Stimulated activated naive CD8-positive, alpha-beta T cell treated with anti-CD3 and anti-CD28 coated beads, Interleukin-15, amount 100 ng/mL, for 72 hours (primary cell): ENCODE data around the gene MPI.
A peak's percentile ranks its signal among the peaks of the same experiment; 100 is the strongest.

Experiments
- ATAC-seq: fragments of 150-1000 bp; cut with Tn5 transposase; 2 replicates; pipeline ENCODE4 v1.10.0; 2021; ENCODE audit warnings: mild to moderate bottlenecking, moderate library complexity
- DNase-seq, 2 donors: peaks; one replicate each; pipeline ENCODE4 v3.0.0; 2021 to 2022
- H3K27ac Mint-ChIP-seq, 2 donors: one replicate each; pipeline ENCODE4 v1.8.0; 2022; ENCODE audit warnings: mild to moderate bottlenecking in 2 of 2, mixed read lengths in 2 of 2, moderate library complexity in 2 of 2
- H3K27me3 Mint-ChIP-seq: one replicate; pipeline ENCODE4 v1.8.0; 2022; ENCODE audit warnings: mixed read lengths
- H3K4me1 Mint-ChIP-seq: one replicate; pipeline ENCODE4 v1.8.0; 2022; ENCODE audit warnings: mild to moderate bottlenecking, mixed read lengths
- H3K4me3 Mint-ChIP-seq, 2 donors: one replicate each; pipeline ENCODE4 v1.8.0; 2022; ENCODE audit warnings: mild to moderate bottlenecking in 2 of 2, mixed read lengths in 2 of 2, moderate library complexity in 1 of 2
- H3K9me3 Mint-ChIP-seq, 2 donors: one replicate each; pipeline ENCODE4 v1.8.0; 2022; ENCODE audit warnings: mixed read lengths in 2 of 2

MPI gene

DNA sequence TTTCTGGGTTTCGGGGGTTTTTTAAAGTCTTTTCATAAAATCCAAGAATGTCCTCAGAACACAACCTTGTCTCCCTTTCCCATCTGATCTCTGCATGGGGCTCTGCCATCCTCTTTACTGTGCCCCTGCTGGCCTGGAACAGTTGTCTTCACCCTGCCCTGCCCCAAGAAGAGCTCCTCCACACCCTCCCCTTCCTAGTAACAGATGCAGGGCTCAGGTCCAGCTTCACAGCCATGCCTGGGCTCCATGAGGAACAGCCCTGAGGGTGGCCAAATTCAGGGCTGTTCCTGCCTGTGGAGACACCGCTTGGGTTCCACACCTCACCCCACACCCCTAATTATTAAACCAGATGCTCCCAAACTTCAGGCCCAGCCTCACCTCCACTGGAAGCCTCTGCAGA lies 34.0 kb upstream of the MPI start:
- Mint-ChIP-seq H3K4me1 (peaks cover 40% of the 10 kb centered on the region), H3K27ac (peak overlapping the region; percentile 61 to 63), H3K9me3 (no peaks in the 10 kb centered on the region), H3K4me3 (no peak overlapping the region), H3K27me3 (no peaks in the 10 kb centered on the region)
- ATAC-seq (no peak), DNase-seq (no peak)

DNA sequence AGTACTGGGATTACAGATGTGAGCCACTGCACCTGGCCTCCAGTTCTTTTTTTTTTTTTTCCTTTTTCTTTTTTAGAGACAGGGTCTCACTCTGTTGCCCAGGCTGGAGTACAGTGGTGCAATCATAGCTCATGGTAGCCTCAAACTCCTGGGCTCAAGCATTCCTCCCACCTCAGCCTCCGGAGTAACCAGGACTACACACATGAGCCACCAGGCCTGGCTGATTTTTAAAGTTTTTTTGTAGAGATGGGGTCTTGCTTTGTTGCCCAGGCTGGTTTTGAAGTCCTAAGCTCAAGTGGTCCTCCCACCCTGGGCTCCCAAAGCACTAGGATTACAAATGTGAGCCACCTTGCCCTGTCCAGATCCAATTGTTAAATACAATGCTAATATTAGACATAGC lies 33.3 kb upstream of the MPI start:
- Mint-ChIP-seq H3K4me3 (no peak overlapping the region), H3K9me3 (no peaks in the 10 kb centered on the region), H3K27ac (peak overlapping the region in 1 of 2 donors; percentile 57), H3K4me1 (peaks cover 40% of the 10 kb centered on the region), H3K27me3 (no peaks in the 10 kb centered on the region)
- DNase-seq (no peak), ATAC-seq (no peak)

DNA sequence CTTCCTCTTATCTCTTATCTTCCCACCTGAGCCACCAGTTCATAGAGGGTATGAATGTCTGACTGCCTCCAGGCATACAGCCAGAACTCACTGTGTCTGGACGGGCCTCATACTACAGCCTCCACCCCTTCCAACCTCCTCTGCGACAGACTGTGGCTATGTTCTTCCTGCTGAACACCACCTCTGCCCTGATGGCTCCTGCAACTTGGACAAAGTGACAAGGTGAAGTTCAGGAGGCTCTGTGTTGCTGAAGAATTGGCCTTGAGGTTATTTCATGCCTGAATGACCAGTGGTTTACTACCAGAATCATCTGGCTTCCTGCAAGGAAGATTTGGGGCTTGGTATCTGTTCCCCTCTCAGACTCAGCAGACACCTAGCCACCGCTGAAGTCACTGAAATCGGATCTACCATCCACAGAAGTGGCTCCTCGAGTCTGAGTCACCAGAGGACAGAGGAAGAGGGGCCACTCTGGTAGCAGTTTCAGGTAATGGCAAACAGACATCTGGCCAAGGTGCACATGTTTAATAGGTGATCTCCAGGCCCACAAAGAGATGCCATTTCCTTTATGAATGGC lies 32.7 kb upstream of the MPI start:
- Mint-ChIP-seq H3K4me3 (no peak overlapping the region), H3K27ac (peak overlapping the region in 1 of 2 donors; percentile 77), H3K27me3 (no peaks in the 10 kb centered on the region), H3K9me3 (no peaks in the 10 kb centered on the region), H3K4me1 (peaks cover 40% of the 10 kb centered on the region)
- peak; percentile 19 for ATAC-seq
- DNase-seq, result no peak

DNA sequence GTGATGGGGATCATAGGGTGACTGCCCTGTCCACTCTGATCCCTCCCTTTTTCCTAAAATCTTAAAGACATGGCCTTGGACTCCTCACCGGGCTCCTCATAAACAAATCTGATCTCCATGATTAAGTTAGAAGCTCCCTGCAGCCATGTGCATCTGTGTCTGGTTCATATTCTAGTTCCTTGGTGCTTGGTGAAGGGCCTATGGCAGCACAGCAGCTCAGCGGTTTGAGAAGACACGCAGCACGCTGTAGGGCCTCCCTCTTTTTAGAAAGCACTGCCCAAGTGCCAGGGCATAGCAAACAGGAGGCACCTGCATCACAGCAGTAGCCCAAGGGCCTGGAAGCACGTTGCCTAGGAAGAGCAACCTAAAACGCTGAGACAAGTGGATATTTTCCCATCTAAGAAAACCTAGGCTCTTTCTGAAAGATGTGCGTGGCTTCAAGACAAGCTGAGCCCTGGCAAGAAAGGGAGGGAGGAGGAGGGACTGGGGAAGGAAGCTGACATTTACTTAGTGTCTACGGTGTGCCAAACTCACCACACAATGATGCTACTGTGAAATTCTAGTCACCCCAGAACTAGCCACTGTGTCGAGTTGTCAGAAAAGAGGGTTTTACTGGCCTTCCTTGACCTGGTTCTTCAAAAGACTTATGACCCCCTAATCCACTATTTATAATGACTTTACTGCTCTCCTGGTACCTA lies 32.0 kb upstream of the MPI start:
- Mint-ChIP-seq H3K27ac (peak overlapping the region in 1 of 2 donors; percentile 82), H3K4me3 (peak overlapping the region in 1 of 2 donors; percentile 39), H3K4me1 (peaks cover 40% of the 10 kb centered on the region), H3K27me3 (no peaks in the 10 kb centered on the region), H3K9me3 (no peaks in the 10 kb centered on the region)
- ATAC-seq (peak; percentile 87), DNase-seq (no peak)

DNA sequence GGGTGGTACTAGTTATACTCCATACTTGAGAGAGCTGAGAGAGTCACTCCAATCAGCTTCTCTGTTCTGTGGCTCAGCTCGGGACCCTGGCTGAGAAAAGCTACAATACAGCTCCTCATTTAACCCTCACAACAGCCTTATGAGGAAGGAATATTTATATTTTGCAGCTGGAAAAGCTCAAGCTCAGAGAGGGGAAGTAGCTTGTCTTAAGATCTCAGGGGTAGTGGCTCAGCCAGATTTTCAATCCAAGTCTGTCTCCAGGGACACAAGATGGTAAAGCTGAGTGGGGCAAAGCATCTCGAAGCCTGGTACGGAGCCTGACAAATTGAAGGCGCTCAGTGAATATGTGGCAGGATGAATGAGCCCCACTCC lies 31.5 kb upstream of the MPI start:
- ATAC-seq (peak; percentile 37), DNase-seq (no peak)
- no peaks in the 10 kb centered on the region for H3K9me3 Mint-ChIP-seq
- no peaks in the 10 kb centered on the region for H3K27me3 Mint-ChIP-seq
- H3K27ac Mint-ChIP-seq, result peak overlapping the region in 1 of 2 donors; percentile 82
- H3K4me1 Mint-ChIP-seq, result peaks cover 42% of the 10 kb centered on the region
- H3K4me3 Mint-ChIP-seq, result peak overlapping the region; percentile 19 to 21

DNA sequence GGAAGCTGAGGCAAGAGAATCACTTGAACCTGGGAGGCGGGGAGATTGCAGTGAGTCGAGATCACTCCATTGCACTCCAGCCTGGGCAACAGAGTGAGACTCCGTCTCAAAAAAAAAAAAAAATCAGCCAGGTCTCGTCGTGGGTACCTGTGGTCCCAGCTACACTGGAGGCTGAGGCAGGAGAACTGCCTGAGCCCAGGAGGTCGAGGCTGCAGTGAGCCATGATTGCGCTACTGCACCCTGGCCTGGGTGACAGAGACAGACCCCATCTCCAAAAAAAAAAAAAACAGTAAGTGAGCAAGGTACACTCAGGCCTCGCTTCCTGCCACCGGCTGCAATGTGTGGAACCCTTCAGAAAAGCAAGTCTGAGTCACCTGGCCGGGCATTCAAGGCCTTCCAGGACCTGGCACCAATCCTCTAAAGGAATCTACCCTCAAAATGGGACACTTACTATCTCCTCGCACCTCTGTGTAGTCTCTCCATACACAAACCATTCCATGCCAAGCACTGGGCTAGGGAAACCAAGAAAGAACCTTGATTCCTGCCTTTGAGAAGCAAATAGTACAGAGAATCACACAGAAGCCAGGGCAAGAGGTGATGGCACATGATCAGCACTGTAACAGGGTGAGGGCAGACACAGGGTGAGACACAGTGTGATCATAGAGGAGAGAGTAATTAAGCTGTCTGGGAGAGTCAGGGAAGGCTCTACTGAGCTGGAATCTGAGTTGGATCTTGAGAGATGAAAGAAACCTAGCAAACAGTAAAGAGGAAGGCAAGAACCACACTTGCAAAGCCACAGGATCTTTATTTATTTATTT lies 26.4 kb upstream of the MPI start:
- DNase-seq, result no peak

GRCh38 chr15:74864296-74864695 lies 25.5 kb upstream of the MPI start:
- H3K4me3 Mint-ChIP-seq, result no peak overlapping the region
- ATAC-seq (no peak), DNase-seq (no peak)
- H3K27me3 Mint-ChIP-seq, result no peaks in the 10 kb centered on the region
- no peaks in the 10 kb centered on the region for H3K9me3 Mint-ChIP-seq
- H3K4me1 Mint-ChIP-seq, result peaks cover 66% of the 10 kb centered on the region
- H3K27ac Mint-ChIP-seq, result no peak overlapping the region

More for the DNA sequence above, 26.4 kb upstream of the MPI start:
- no peaks in the 10 kb centered on the region for H3K9me3 Mint-ChIP-seq
- H3K4me1 Mint-ChIP-seq, result peaks cover 66% of the 10 kb centered on the region
- H3K27me3 Mint-ChIP-seq, result no peaks in the 10 kb centered on the region
- no peak overlapping the region for H3K4me3 Mint-ChIP-seq
- H3K27ac Mint-ChIP-seq, result peak overlapping the region in 1 of 2 donors; percentile 42
- ATAC-seq, result peak; percentile 77

GRCh38 chr15:74865316-74865715 lies 24.5 kb upstream of the MPI start:
- Mint-ChIP-seq H3K27me3 (no peaks in the 10 kb centered on the region), H3K4me3 (no peak overlapping the region), H3K9me3 (no peaks in the 10 kb centered on the region), H3K27ac (peak overlapping the region in 1 of 2 donors; percentile 87), H3K4me1 (peaks cover 68% of the 10 kb centered on the region)
- DNase-seq, result no peak
- ATAC-seq, result no peak

GRCh38 chr15:74866090-74866489 lies 23.8 kb upstream of the MPI start:
- H3K27me3 Mint-ChIP-seq, result no peaks in the 10 kb centered on the region
- DNase-seq (no peak), ATAC-seq (no peak)
- no peak overlapping the region for H3K27ac Mint-ChIP-seq
- H3K9me3 Mint-ChIP-seq, result no peaks in the 10 kb centered on the region
- H3K4me1 Mint-ChIP-seq, result peaks cover 76% of the 10 kb centered on the region
- H3K4me3 Mint-ChIP-seq, result no peak overlapping the region

DNA sequence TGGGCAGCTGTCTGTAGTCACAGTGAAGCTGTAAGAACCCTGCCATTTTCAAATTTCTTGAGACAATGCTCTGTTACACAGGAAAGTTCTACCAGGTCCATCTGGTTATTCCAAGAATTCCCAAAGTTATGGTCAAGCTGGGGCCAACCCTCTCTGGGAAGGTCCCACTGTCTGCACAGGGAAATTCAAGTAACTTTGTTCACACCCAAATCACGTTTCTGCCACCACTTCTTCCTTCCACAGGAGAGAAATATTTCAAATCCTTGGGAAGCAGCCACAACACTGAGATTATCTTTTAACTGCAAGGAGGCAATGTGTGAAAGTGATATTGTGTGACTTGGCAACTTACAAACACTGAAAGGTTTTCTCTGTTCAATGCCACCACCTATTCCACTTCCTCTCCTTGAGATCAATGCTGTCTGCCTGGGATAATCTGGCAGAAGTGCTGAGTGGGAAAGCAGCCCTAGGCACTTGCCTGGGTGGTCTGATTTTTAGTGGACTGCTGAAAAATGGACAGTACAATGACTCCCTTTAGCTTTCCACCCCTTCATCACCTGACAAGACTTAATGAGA lies 22.3 kb upstream of the MPI start:
- peak overlapping the region in 1 of 2 donors; percentile 48 for H3K27ac Mint-ChIP-seq

DNA sequence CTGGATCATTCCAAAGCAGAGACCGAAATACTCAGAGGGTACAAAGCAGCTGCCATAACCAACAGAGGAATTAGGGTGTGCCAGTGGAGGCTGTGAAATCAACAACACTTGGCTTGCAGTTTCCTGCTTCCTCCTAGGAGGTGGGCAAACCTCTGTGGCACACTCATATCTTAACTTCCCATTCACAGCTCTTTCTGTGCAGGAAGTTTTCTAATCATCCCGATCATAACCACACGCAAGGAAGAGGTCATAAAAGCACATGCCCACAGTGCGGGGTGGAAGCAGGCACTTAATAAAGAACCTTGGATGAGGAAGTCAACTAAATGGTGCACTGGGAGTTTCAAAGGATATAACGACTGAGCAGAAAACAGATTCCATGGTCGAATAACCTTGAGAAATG lies 21.8 kb upstream of the MPI start:
- Mint-ChIP-seq H3K27ac (peak overlapping the region in 1 of 2 donors; percentile 48), H3K4me3 (peak overlapping the region; percentile 6 to 52), H3K9me3 (no peaks in the 10 kb centered on the region), H3K4me1 (peaks cover 94% of the 10 kb centered on the region), H3K27me3 (no peaks in the 10 kb centered on the region)
- ATAC-seq (no peak), DNase-seq (no peak)

More for the DNA sequence above, 22.3 kb upstream of the MPI start:
- Mint-ChIP-seq H3K4me3 (peak overlapping the region; percentile 6 to 52), H3K4me1 (peaks cover 91% of the 10 kb centered on the region), H3K27me3 (no peaks in the 10 kb centered on the region), H3K9me3 (no peaks in the 10 kb centered on the region)
- no peak for DNase-seq
- no peak for ATAC-seq

DNA sequence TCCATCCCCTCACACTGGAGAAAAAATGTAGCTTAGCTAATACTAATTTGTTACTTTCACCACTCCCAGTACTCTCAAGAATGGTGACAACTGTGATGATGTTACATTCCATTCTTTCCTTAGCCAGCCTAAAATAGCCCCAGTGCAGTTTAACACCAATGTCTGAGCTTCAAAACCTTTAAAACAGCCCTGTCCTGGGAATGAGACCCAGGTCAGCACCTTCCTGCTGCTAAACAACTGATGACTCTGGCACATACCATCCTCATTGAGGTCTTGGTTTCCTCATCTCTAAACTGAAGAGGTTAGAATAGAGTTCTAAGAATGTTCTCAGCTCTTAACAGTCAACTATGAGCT lies 20.5 kb upstream of the MPI start:
- H3K4me3 Mint-ChIP-seq, result peak overlapping the region; percentile 73 to 98
- H3K27ac Mint-ChIP-seq, result no peak overlapping the region
- H3K9me3 Mint-ChIP-seq, result no peaks in the 10 kb centered on the region
- ATAC-seq, result no peak
- no peaks in the 10 kb centered on the region for H3K27me3 Mint-ChIP-seq
- DNase-seq, result no peak
- H3K4me1 Mint-ChIP-seq, result peaks cover 92% of the 10 kb centered on the region

GRCh38 chr15:74869726-74870407 lies 20.0 kb upstream of the MPI start:
- Mint-ChIP-seq H3K27me3 (no peaks in the 10 kb centered on the region), H3K9me3 (no peaks in the 10 kb centered on the region), H3K27ac (peak overlapping the region; percentile 72 to 81), H3K4me1 (peaks cover 88% of the 10 kb centered on the region), H3K4me3 (peak overlapping the region; percentile 73 to 98)
- peak; percentile 76 for ATAC-seq
- DNase-seq, result peak; percentile 21 to 63

GRCh38 chr15:74870436-74871215 lies 19.2 kb upstream of the MPI start:
- Mint-ChIP-seq H3K9me3 (peaks cover 0 to 7% of the 10 kb centered on the region in 2 donors), H3K4me1 (peaks cover 88% of the 10 kb centered on the region), H3K27me3 (no peaks in the 10 kb centered on the region), H3K27ac (peak overlapping the region; percentile 73 to 83), H3K4me3 (peak overlapping the region; percentile 73 to 98)
- DNase-seq, result no peak
- no peak for ATAC-seq

DNA sequence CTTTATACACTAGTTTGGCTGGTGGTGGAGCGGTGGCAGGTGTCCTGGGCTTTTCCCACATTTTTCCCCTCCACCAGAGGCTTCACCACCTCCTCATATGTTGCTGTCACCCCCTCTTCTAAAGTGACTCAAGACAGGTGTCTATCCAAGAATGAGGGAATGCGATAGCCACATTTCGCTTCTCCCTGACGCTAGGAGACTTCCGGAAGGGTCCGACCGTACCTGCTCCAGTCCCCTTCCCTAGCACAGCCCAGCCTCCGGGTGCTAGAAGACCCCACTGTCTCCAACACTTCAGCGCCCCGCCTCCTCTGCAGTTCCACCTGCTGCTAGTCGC lies 17.2 kb upstream of the MPI start:
- H3K9me3 Mint-ChIP-seq, result peaks cover 0 to 7% of the 10 kb centered on the region in 2 donors
- ATAC-seq (no peak), DNase-seq (no peak)
- H3K27me3 Mint-ChIP-seq, result no peaks in the 10 kb centered on the region
- peak overlapping the region; percentile 93 to 98 for H3K27ac Mint-ChIP-seq
- peaks cover 73% of the 10 kb centered on the region for H3K4me1 Mint-ChIP-seq
- peak overlapping the region; percentile 96 to 98 for H3K4me3 Mint-ChIP-seq
